Panc1 (cell line): Measurements from ENCODE around the gene ALDH4A1.

Source experiments
- CTCF ChIP-seq: fragments of 450-650 bp; IDR thresholded peaks from 2 replicates; pipeline ENCODE4 v1.5.1; 2017; ENCODE audit warnings: mild to moderate bottlenecking
- POLR2AphosphoS5 ChIP-seq: IDR thresholded peaks from 2 replicates; pipeline ENCODE4 v1.6.1; 2012; ENCODE audit warnings: mild to moderate bottlenecking, low read depth, low read length, moderate library complexity
- REST ChIP-seq, 2 experiments: IDR thresholded peaks; 2 replicates each; pipeline ENCODE4 v1.6.1; 2011 to 2012; ENCODE audit warnings: low read depth in 2 of 2, control low read depth in 1 of 2, low read length in 1 of 2, mild to moderate bottlenecking in 1 of 2, moderate library complexity in 1 of 2; ENCODE audit not compliant: insufficient read depth in 1 of 2

DNA sequence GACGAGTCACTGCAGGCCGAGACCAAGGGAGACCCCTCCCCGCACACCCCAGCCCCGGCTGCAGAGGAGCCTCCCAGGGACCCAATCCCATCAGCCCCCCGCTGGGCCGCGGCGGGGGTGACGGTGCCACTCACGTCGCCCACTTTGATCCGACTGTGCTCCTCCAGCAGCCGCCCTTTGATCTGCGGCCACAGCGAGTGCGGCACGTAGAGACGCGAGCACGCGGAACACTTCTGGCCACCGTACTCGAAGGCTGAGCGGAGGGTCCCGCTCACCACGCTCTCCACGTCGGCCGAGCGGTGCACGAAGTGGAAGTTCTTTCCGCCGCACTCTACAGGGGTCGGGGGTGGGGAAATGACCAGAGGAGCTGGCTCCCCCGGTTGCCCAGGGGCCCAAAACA lies 25.1 kb downstream of the ALDH4A1 start:
- TF ChIP-seq CTCF (no peak), REST (IDR thresholded peaks at IDR 0.05; ENCODE audit: insufficient read depth in 1 of 2, low read depth in 2 of 2, low read length in 1 of 2) (no peak), POLR2AphosphoS5 (no peak)
